ENCODE measurements around the gene ASIC4. TPM values are rescaled to one million over a fixed set of nuclear protein-coding genes. Genes with fewer than 3 reads are reported as not detected.

ASIC4 gene
- total and polyA plus RNA-seq, 9 of the 15 experiments (the other 6 are each of a cell fraction or from before 2014, with no cell fraction given), result 0.07 to 19.2 (median 4.8) TPM

- TF ChIP-seq ZNF740 (CRISPR knock-in tag; IDR thresholded peaks at IDR 0.05), result no peak
- TF ChIP-seq ZNF740 (tag; IDR thresholded peaks at IDR 0.05), result no peak
- TF ChIP-seq RBFOX2 (IDR thresholded peaks at IDR 0.05; ENCODE audit: low read depth, low read length), result peak; percentile 86
- no peak for TF ChIP-seq CBX1 (IDR thresholded peaks at IDR 0.05; ENCODE audit: low read depth)
- TF ChIP-seq HMG20A (CRISPR knock-in tag; conservative IDR thresholded peaks at IDR 0.05), result no peak
- TF ChIP-seq MLX (CRISPR knock-in tag; conservative IDR thresholded peaks at IDR 0.05), result no peak
- no peak for TF ChIP-seq NR4A1 (CRISPR knock-in tag; IDR thresholded peaks at IDR 0.05)
- TF ChIP-seq NR4A1 (tag; IDR thresholded peaks at IDR 0.05), result no peak
- no peak for TF ChIP-seq MED1 (CRISPR knock-in tag; IDR thresholded peaks at IDR 0.05; ENCODE audit: borderline replicate concordance)
- no peak for TF ChIP-seq ARHGAP35 (IDR thresholded peaks at IDR 0.05; ENCODE audit: partially characterized antibody)
- TF ChIP-seq L3MBTL2 (IDR thresholded peaks at IDR 0.05), result peak; percentile 32; the same call in 1 of the 2 replicates
- peak; percentile 73 for TF ChIP-seq NR2C1 (IDR thresholded peaks at IDR 0.05)
- TF ChIP-seq NR2C1 (tag; IDR thresholded peaks at IDR 0.05), result peak; percentile 81
- TF ChIP-seq MEIS2 (IDR thresholded peaks at IDR 0.05; ENCODE audit: partially characterized antibody), result peak; percentile 76
- no peak for TF ChIP-seq ARID3A (IDR thresholded peaks at IDR 0.05; ENCODE audit: borderline replicate concordance, low read depth, low read length)
- no peak for TF ChIP-seq ZNF311 (CRISPR knock-in tag; IDR thresholded peaks at IDR 0.05)
- no peak for TF ChIP-seq SMARCE1 (IDR thresholded peaks at IDR 0.05)
- TF ChIP-seq BRCA1 (IDR thresholded peaks at IDR 0.05), result no peak
- no peak for TF ChIP-seq BRCA1 (CRISPR knock-in tag; IDR thresholded peaks at IDR 0.05)
- TF ChIP-seq ZBTB17 (CRISPR knock-in tag; IDR thresholded peaks at IDR 0.05), result peak; percentile 95
- peak in 1 of 2 experiments; percentile 78; a peak in 2 of 4 replicates for TF ChIP-seq SRF (CRISPR knock-in tag; IDR thresholded peaks at IDR 0.05)
- TF ChIP-seq E2F6 (IDR thresholded peaks at IDR 0.05; ENCODE audit: borderline replicate concordance in 1 of 2, extremely low read depth in 1 of 2, insufficient read depth in 1 of 2, insufficient read length in 1 of 2, low read depth in 1 of 2, low read length in 1 of 2, poor library complexity in 1 of 2, severe bottlenecking in 1 of 2), result no peak
- TF ChIP-seq NFE2L1 (tag; IDR thresholded peaks at IDR 0.05; ENCODE audit: borderline replicate concordance, low read depth), result no peak
- peak; percentile 57 for TF ChIP-seq CCNT2 (IDR thresholded peaks at IDR 0.05; ENCODE audit: borderline replicate concordance, extremely low read depth, insufficient read length, low read depth, low read length)
- TF ChIP-seq ELF2 (CRISPR knock-in tag; IDR thresholded peaks at IDR 0.05), result no peak
Measured at GRCh38 chr2:219543596-219544358, 29.5 kb downstream of the ASIC4 start, which contains the start of the genes CHPF and TMEM198 (continued).

All from K562 (cell line).